H1 (cell line): ENCODE results near the gene PEAK1. TPM values are rescaled to one million over a fixed set of nuclear protein-coding genes. Genes with fewer than 3 reads are reported as not detected.

Source experiments
- CTCF ChIA-PET: fragments of 300-600 bp; sonication (Branson Sonifier 250); formaldehyde crosslinking; loops from one replicate; lab custom pipeline; 2021; ENCODE audit not compliant: partially characterized antibody; lab: Charles Lee
- POLR2A ChIA-PET: fragments of 300-600 bp; sonication (Branson Sonifier 250); formaldehyde crosslinking; loops from one replicate; lab custom pipeline; 2021; ENCODE audit warnings: inconsistent platforms; ENCODE audit not compliant: partially characterized antibody; lab: Charles Lee
- DNase-seq, 2 experiments: peaks; one replicate each; pipeline versions ENCODE4 v3.0.0 to v3.0.0-alpha.2; 2010 to 2022; ENCODE audit warnings: low spot score in 2 of 2, low read depth in 1 of 2, mixed read lengths in 1 of 2
- FAIRE-seq: peaks from 2 replicates; lab custom pipeline; 2011; peaks lifted over from hg19 to GRCh38; lab: Jason Lieb, UNC
- H2AFZ ChIP-seq: 2 replicates; pipeline ENCODE4 v1.8.1; 2012; ENCODE audit warnings: low read length, inconsistent platforms
- H2AK5ac ChIP-seq: 2 replicates; pipeline ENCODE4 v1.6.1; 2013; ENCODE audit warnings: low read depth, low read length
- H2BK120ac ChIP-seq: replicated peaks from 2 replicates; pipeline ENCODE3; 2013; ENCODE audit warnings: low read depth, low read length, inconsistent platforms
- H2BK12ac ChIP-seq: 2 replicates; pipeline ENCODE4 v1.6.1; 2013; ENCODE audit warnings: low read depth, low read length
- H2BK15ac ChIP-seq: 2 replicates; pipeline ENCODE4 v1.6.1; 2013; ENCODE audit warnings: low read length
- H2BK20ac ChIP-seq: 2 replicates; pipeline ENCODE4 v1.6.1; 2013; ENCODE audit warnings: low read length
- H2BK5ac ChIP-seq: 2 replicates; pipeline ENCODE4 v1.6.1; 2013; ENCODE audit warnings: low read depth, low read length
- H3K14ac ChIP-seq: 2 replicates; pipeline ENCODE4 v1.6.1; 2013; ENCODE audit warnings: inconsistent platforms; ENCODE audit not compliant: insufficient read length
- H3K18ac ChIP-seq: 2 replicates; pipeline ENCODE4 v1.6.1; 2013; ENCODE audit warnings: low read length; ENCODE audit errors: extremely low read depth
- H3K23ac ChIP-seq: 2 replicates; pipeline ENCODE4 v1.6.1; 2013; ENCODE audit warnings: inconsistent platforms; ENCODE audit not compliant: insufficient read length
- H3K23me2 ChIP-seq: 2 replicates; pipeline ENCODE4 v1.6.1; 2013; ENCODE audit warnings: low read depth, low read length
- H3K27ac ChIP-seq: 2 replicates; pipeline ENCODE4 v1.6.1; 2011; ENCODE audit warnings: low read depth, low read length, inconsistent platforms
- H3K27me3 ChIP-seq, 4 experiments: replicated peaks in 1 of 4; 1 replicate in 1 of 4; 2 replicates in 3 of 4; pipeline versions ENCODE4 v1.6.1 to v1.8.1; 2011 to 2013; ENCODE audit warnings: low read length in 3 of 4, mild to moderate bottlenecking in 3 of 4, inconsistent platforms in 2 of 4, mixed read lengths in 2 of 4, moderate library complexity in 1 of 4; ENCODE audit not compliant: control insufficient read depth in 3 of 4, insufficient read depth in 3 of 4; ENCODE audit errors: extremely low read depth in 1 of 4
- H3K36me3 ChIP-seq, 4 experiments: 2 replicates each; pipeline versions ENCODE4 v1.6.1 to v1.8.1; 2011 to 2013; ENCODE audit warnings: mild to moderate bottlenecking in 4 of 4, low read length in 3 of 4, moderate library complexity in 2 of 4, control low read depth in 1 of 4, inconsistent platforms in 1 of 4; ENCODE audit not compliant: insufficient read depth in 4 of 4, control insufficient read depth in 2 of 4
- H3K4ac ChIP-seq: replicated peaks from 2 replicates; pipeline ENCODE3; 2013; ENCODE audit warnings: low read length, low read depth, mixed read lengths, inconsistent platforms; ENCODE audit not compliant: insufficient read length
- H3K4me1 ChIP-seq, 4 experiments: replicated peaks in 1 of 4; 1 replicate in 1 of 4; 2 replicates in 3 of 4; pipeline versions ENCODE4 v1.6.1 to v1.8.1; 2011 to 2013; ENCODE audit warnings: low read length in 3 of 4, inconsistent platforms in 2 of 4, mixed read lengths in 1 of 4; ENCODE audit not compliant: insufficient read depth in 4 of 4, control insufficient read depth in 3 of 4
- H3K4me2 ChIP-seq, 2 experiments: 2 replicates each; pipeline versions ENCODE4 v1.6.1 to v1.8.1; 2011 to 2013; ENCODE audit warnings: low read depth in 2 of 2, low read length in 2 of 2, control low read depth in 1 of 2, inconsistent platforms in 1 of 2, mild to moderate bottlenecking in 1 of 2; ENCODE audit not compliant: insufficient read depth in 1 of 2
- H3K4me3 ChIP-seq, 4 experiments: fragments of 200-600, 300-600 bp in 1 of 4; sonication (generic), shearing (Covaris generic), sonication (Bioruptor Twin) in 1 of 4; 2 replicates each; pipeline versions ENCODE4 v1.5.1 to v1.8.1; 2011 to 2016; ENCODE audit warnings: low read length in 4 of 4, low read depth in 3 of 4, control low read depth in 2 of 4, inconsistent platforms in 2 of 4, mild to moderate bottlenecking in 2 of 4, mixed read lengths in 1 of 4, moderate library complexity in 1 of 4; ENCODE audit not compliant: insufficient read depth in 2 of 4; ENCODE audit errors: extremely low read depth in 1 of 4
- H3K56ac ChIP-seq: replicated peaks from 2 replicates; pipeline ENCODE3; 2013; ENCODE audit warnings: low read depth, mild to moderate bottlenecking, mixed read lengths, low read length, inconsistent platforms; ENCODE audit not compliant: insufficient read length
- H3K79me1 ChIP-seq: 2 replicates; pipeline ENCODE4 v1.6.1; 2013; ENCODE audit warnings: low read depth, low read length, control low read depth
- H3K79me2 ChIP-seq, 2 experiments: 2 replicates each; pipeline versions ENCODE4 v1.6.1 to v1.8.1; 2012 to 2013; ENCODE audit warnings: low read length in 2 of 2, mild to moderate bottlenecking in 2 of 2, inconsistent platforms in 1 of 2; ENCODE audit not compliant: insufficient read depth in 2 of 2, control insufficient read depth in 1 of 2
- H3K9ac ChIP-seq, 4 experiments: replicated peaks in 1 of 4; 1 replicate in 1 of 4; 2 replicates in 3 of 4; pipeline versions ENCODE4 v1.6.1 to v1.8.1; 2011 to 2013; ENCODE audit warnings: low read depth in 3 of 4, low read length in 3 of 4, control low read depth in 2 of 4, mild to moderate bottlenecking in 2 of 4, moderate library complexity in 2 of 4, inconsistent platforms in 1 of 4; ENCODE audit errors: extremely low read depth in 1 of 4
- H3K9me3 ChIP-seq, 2 experiments: 2 replicates each; pipeline versions ENCODE4 v1.6.1 to v1.8.1; 2012 to 2013; ENCODE audit warnings: mild to moderate bottlenecking in 2 of 2, moderate library complexity in 2 of 2, control low read depth in 1 of 2, inconsistent platforms in 1 of 2, low read depth in 1 of 2, low read length in 1 of 2, mixed read lengths in 1 of 2; ENCODE audit not compliant: insufficient read depth in 2 of 2
- H4K20me1 ChIP-seq, 2 experiments: replicated peaks in 1 of 2; 2 replicates each; pipeline versions ENCODE3 to v1.8.1; 2011 to 2013; ENCODE audit warnings: inconsistent platforms in 2 of 2, low read length in 2 of 2, mild to moderate bottlenecking in 1 of 2; ENCODE audit not compliant: insufficient read depth in 2 of 2, control insufficient read depth in 1 of 2
- H4K5ac ChIP-seq: 2 replicates; pipeline ENCODE4 v1.6.1; 2013; ENCODE audit warnings: low read length, low read depth, mixed read lengths, inconsistent platforms; ENCODE audit not compliant: insufficient read length
- H4K8ac ChIP-seq: 2 replicates; pipeline ENCODE4 v1.8.0; 2013; ENCODE audit warnings: mild to moderate bottlenecking, moderate library complexity, low read length, inconsistent platforms; ENCODE audit not compliant: insufficient read depth; ENCODE audit errors: extremely low read depth
- H4K91ac ChIP-seq: replicated peaks from 2 replicates; pipeline ENCODE3; 2013; ENCODE audit warnings: low read length, mixed read lengths, inconsistent platforms; ENCODE audit not compliant: insufficient read length
- EZH2 ChIP-seq: fragments of 200-600 bp; sonication (generic); IDR thresholded peaks from 2 replicates; pipeline ENCODE4 v1.7.1; 2012; ENCODE audit warnings: low read depth, mild to moderate bottlenecking, moderate library complexity, low read length, inconsistent platforms; ENCODE audit not compliant: severe bottlenecking
- GABPA ChIP-seq: IDR thresholded peaks from 2 replicates; pipeline ENCODE4 v1.6.1; 2011; ENCODE audit warnings: mild to moderate bottlenecking, low read length, moderate library complexity, borderline replicate concordance; ENCODE audit not compliant: insufficient read depth
- KDM4A ChIP-seq: IDR thresholded peaks from one replicate; pipeline ENCODE4 v1.7.1; 2012; ENCODE audit warnings: low read depth, mild to moderate bottlenecking, moderate library complexity, low read length, inconsistent platforms; ENCODE audit not compliant: severe bottlenecking
- NRF1 ChIP-seq: IDR thresholded peaks from 2 replicates; pipeline ENCODE4 v1.6.1; 2011; ENCODE audit warnings: mild to moderate bottlenecking, low read depth, low read length, improper control_type of control experiment
- RNF2 ChIP-seq: fragments of 200-900, 300-1000 bp; sonication (generic); IDR thresholded peaks from 2 replicates; pipeline ENCODE4 v1.7.1; 2016; ENCODE audit warnings: borderline replicate concordance, low read depth, mild to moderate bottlenecking, antibody characterized with exemption, low read length; ENCODE audit not compliant: poor library complexity, severe bottlenecking; ENCODE audit errors: missing control alignments
- TAF7 ChIP-seq: optimal IDR thresholded peaks from 2 replicates; pipeline ENCODE3; 2011; ENCODE audit warnings: low read depth, mild to moderate bottlenecking, inconsistent platforms, low read length, moderate library complexity, borderline replicate concordance
- WGBS, 2 experiments: shearing (Covaris generic) in 1 of 2; methylation state at CpG; one replicate each; pipeline versions ENCODE4 v1.1.6 to v1.1.7; 2013 to 2015; ENCODE audit warnings: low lambda C conversion rate in 2 of 2, mixed read lengths in 2 of 2, inconsistent platforms in 1 of 2, low coverage in 1 of 2, missing lambda C conversion rate in 1 of 2; ENCODE audit not compliant: insufficient replicate concordance in 2 of 2, insufficient coverage in 1 of 2, insufficient read length in 1 of 2; ENCODE audit errors: extremely low coverage in 1 of 2, missing lambda C conversion rate in 1 of 2; 5-methylcytosine and 5-hydroxymethylcytosine counted together
- polyA plus RNA-seq, 7 experiments: library from polyadenylated mRNA; depleted of rRNA in 3 of 7; stranded (reverse) in 5 of 7; unstranded in 2 of 7; fragments of >200 nt in 5 of 7; fragments of 200-250 nt in 2 of 7; gene quantifications; 1 replicate in 5 of 7; 2 replicates in 1 of 7; 4 replicates in 1 of 7; pipeline versions ENCODE4 v1.2.1 to v1.2.3, GENCODE V29; 2011 to 2013; ENCODE audit warnings: missing spikeins in 2 of 7, mixed read lengths in 2 of 7
- total RNA-seq: library from RNA; stranded (reverse); fragmentation: NEBNext Ultra II Directional; extraction: Animal tissue kit (Norgen Biotek cat#: 25700); gene quantifications from 2 replicates; pipeline ENCODE4 v1.2.1, GENCODE V29; 2021
- TF ChIP-seq, protein P1 (sequence below): IDR thresholded peaks from 2 replicates; pipeline ENCODE4 v1.6.1; 2012; ENCODE audit warnings: inconsistent platforms

The PEAK1 gene
- total and polyA plus RNA-seq, 2 of the 8 experiments (the other 6 are each of a cell fraction or from before 2014, with no cell fraction given): 8.8 to 44.8 TPM

DNA sequence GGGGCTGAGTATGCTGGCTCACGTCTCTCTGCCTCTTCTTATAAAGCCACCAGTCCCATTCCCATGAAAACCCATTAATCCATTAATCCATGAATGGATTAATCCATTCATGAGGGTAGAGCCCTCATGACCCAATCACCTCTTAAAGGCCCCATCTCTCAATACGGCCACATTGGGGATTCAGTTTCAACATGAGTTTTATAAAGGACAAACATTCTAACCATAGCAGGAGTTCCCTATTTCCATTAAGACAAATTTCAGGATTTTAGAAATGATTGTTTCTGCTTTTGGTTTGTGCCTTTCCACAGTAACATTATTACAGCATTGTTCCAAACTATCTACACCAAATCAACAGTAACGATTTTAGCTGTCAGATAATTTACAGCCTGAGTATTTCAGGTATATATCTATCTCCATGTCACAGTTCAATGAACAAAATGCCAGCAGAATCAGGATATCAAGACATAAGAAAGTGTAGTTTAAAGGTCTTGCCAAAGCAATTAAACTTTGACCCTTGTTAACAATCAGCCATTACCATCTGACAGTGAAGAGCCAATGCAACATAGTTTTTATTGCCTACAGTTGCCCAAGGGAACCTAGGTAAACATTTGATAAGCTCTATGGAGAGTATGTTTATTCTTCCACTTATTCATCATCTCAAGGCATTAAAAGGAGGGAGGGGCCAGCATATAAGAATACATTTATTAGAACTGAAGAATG is 352.8 kb downstream of the PEAK1 start:
- TF ChIP-seq GABPA (no peak), TAF7 (no peak), RNF2 (no peak), EZH2 (no peak), KDM4A (no peak), NRF1 (no peak)
- TF ChIP-seq, protein P1, sequence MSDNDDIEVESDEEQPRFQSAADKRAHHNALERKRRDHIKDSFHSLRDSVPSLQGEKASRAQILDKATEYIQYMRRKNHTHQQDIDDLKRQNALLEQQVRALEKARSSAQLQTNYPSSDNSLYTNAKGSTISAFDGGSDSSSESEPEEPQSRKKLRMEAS: no peak
- TF ChIP-seq, all 59 proteins: peak for 0
- Histone ChIP-seq H3K4ac (no peak overlapping the region), H3K27ac (no peak overlapping the region), H3K4me1 (peaks cover 1 to 10% (median 6%) of the 10 kb centered on the region in 4 experiments; a peak in 5 of 7 replicates), H2AFZ (no peak overlapping the region), H2BK12ac (no peak overlapping the region), H3K36me3 (no peaks in the 10 kb centered on the region), H4K20me1 (peaks cover 9 to 12% of the 10 kb centered on the region in 2 experiments), H3K23me2 (peaks cover 6% of the 10 kb centered on the region), H3K4me2 (no peak overlapping the region), H3K79me2 (peaks cover 0 to 77% of the 10 kb centered on the region in 2 experiments; a peak in 2 of 4 replicates), H2AK5ac (no peak overlapping the region), H3K14ac (no peak overlapping the region), H2BK20ac (no peak overlapping the region), H3K79me1 (peaks cover 3% of the 10 kb centered on the region; the same call in 1 of the 2 replicates), H4K8ac (no peak overlapping the region), H2BK15ac (no peak overlapping the region), H2BK120ac (no peak overlapping the region), H3K56ac (no peak overlapping the region), H3K9ac (no peak overlapping the region), H3K9me3 (no peaks in the 10 kb centered on the region), H2BK5ac (no peak overlapping the region), H3K27me3 (peaks cover 0 to 2% (median 0%) of the 10 kb centered on the region in 4 experiments; a peak in 1 of 7 replicates), H3K4me3 (no peak overlapping the region), H4K91ac (no peak overlapping the region), H3K18ac (no peak overlapping the region), H4K5ac (no peak overlapping the region), H3K23ac (no peak overlapping the region)
- DNase-seq (no peak), FAIRE-seq (no peak)
- WGBS, 2 experiments: 98% methylated on average over 3 of the region's 3 CpGs; no CpG with 5 or more reads in 1 of the 2 experiments
- POLR2A ChIA-PET: interaction anchor here (0.6 to 0.8 kb wide), 2 partner anchors 11 to 13 kb away, joined by 3 read pairs; no protein-coding TSS in a partner anchor
- CTCF ChIA-PET: interaction anchor here (1.0 to 1.6 kb wide), 2 partner anchors 9 to 44 kb away, joined by 4 to 5 read pairs; no protein-coding TSS in a partner anchor
